Smooth muscle cell (in vitro differentiated cells): ENCODE data around the gene POU6F2. TPM values are rescaled to one million over a fixed set of nuclear protein-coding genes. Genes with fewer than 3 reads are reported as not detected.

Source experiments
- DNase-seq: peaks from one replicate; lab custom pipeline; 2025; ENCODE audit not compliant: unreplicated experiment; lab: John Stamatoyannopoulos, UW
- H2AFZ ChIP-seq: fragments of 200-600 bp; sonication (generic); 2 replicates; pipeline ENCODE4 v1.6.0; 2016; ENCODE audit warnings: antibody characterized with exemption, low read depth, mild to moderate bottlenecking
- H3F3A ChIP-seq: fragments of 200-600 bp; sonication (generic); 2 replicates; pipeline ENCODE4 v1.6.0; 2017; ENCODE audit warnings: antibody characterized with exemption, low read depth
- H3K27ac ChIP-seq: fragments of 200-600 bp; sonication (generic); 2 replicates; pipeline ENCODE4 v1.5.1; 2016; ENCODE audit warnings: low read depth, mild to moderate bottlenecking
- H3K27me3 ChIP-seq: fragments of 200-600 bp; sonication (generic); 2 replicates; pipeline ENCODE4 v1.6.1; 2016; ENCODE audit warnings: low read depth, mild to moderate bottlenecking
- H3K36me3 ChIP-seq: fragments of 200-600 bp; sonication (generic); 2 replicates; pipeline ENCODE4 v1.5.1; 2016; ENCODE audit warnings: low read depth
- H3K4me1 ChIP-seq: fragments of 200-600 bp; sonication (generic); 2 replicates; pipeline ENCODE4 v1.5.1; 2016; ENCODE audit warnings: low read depth
- H3K4me2 ChIP-seq: fragments of 200-600 bp; sonication (generic); 2 replicates; pipeline ENCODE4 v1.6.0; 2016; ENCODE audit warnings: mild to moderate bottlenecking
- H3K4me3 ChIP-seq: fragments of 200-600 bp; sonication (generic); 2 replicates; pipeline ENCODE4 v1.5.1; 2016; ENCODE audit warnings: mild to moderate bottlenecking
- H3K79me2 ChIP-seq: fragments of 200-600 bp; sonication (generic); 2 replicates; pipeline ENCODE4 v1.6.0; 2016; ENCODE audit warnings: low read depth, mild to moderate bottlenecking
- H3K9ac ChIP-seq: fragments of 200-600 bp; sonication (generic); 2 replicates; pipeline ENCODE4 v1.6.0; 2016; ENCODE audit warnings: low read depth
- H3K9me3 ChIP-seq: fragments of 200-600 bp; sonication (generic); replicated peaks from 2 replicates; pipeline ENCODE4 v1.5.1; 2016; ENCODE audit warnings: low read depth
- H4K20me1 ChIP-seq: fragments of 200-600 bp; sonication (generic); 2 replicates; pipeline ENCODE4 v1.6.0; 2016; ENCODE audit warnings: low read depth
- CTCF ChIP-seq: fragments of 200-600 bp; sonication (generic); IDR thresholded peaks from 2 replicates; pipeline ENCODE4 v1.5.1; 2017; ENCODE audit warnings: borderline replicate concordance, mild to moderate bottlenecking, antibody characterized with exemption; ENCODE audit not compliant: insufficient read depth, poor library complexity, severe bottlenecking
- WGBS: methylation state at CpG from one replicate; pipeline ENCODE4 v1.1.7; 2016; ENCODE audit warnings: low lambda C conversion rate; 5-methylcytosine and 5-hydroxymethylcytosine counted together
- polyA plus RNA-seq: library from polyadenylated mRNA; unstranded; fragments of >200 nt; fragmentation: Nextera tagmentation; extraction: Ambion mirVana; gene quantifications from 2 replicates; pipeline ENCODE4 v1.2.1, GENCODE V29; 2016
- total RNA-seq: library from RNA; depleted of rRNA; stranded (reverse); fragments of >200 nt; gene quantifications from 2 replicates; pipeline ENCODE4 v1.2.3, GENCODE V29; 2014

POU6F2 gene
- total RNA-seq (1.2 and 1.6 TPM in 2 replicates), polyA plus RNA-seq (1.2 and 2.5 TPM in 2 replicates)

GRCh38 chr7:38977685-38978084 lies at the start of gene POU6F2:
TSS of gene POU6F2 (plus strand) at chr7:38977909. CDS start at chr7:38977954, 45 bp downstream.
- Histone ChIP-seq H3K4me1 (peaks cover 6% of the 10 kb centered on the region), H4K20me1 (no peaks in the 10 kb centered on the region), H3K9me3 (no peaks in the 10 kb centered on the region), H2AFZ (no peak within 1 kb of the TSS), H3K9ac (no peak within 1 kb of the TSS), H3K27ac (no peak within 1 kb of the TSS), H3K4me3 (no peak within 1 kb of the TSS), H3K4me2 (no peak within 1 kb of the TSS), H3K27me3 (peaks cover 50% of the 10 kb centered on the region), H3K36me3 (no peaks in the 10 kb centered on the region), H3F3A (no peaks in the 10 kb centered on the region), H3K79me2 (no peaks in the 10 kb centered on the region)
- no peak for DNase-seq
- 95% methylated on average over 7 of the region's 7 CpGs for WGBS
- TF ChIP-seq CTCF: no peak

- no peaks in the 10 kb centered on the region for H3K36me3 ChIP-seq
- no peaks in the 10 kb centered on the region for H3F3A ChIP-seq
- DNase-seq: no peak
- no peak overlapping the region for H3K27ac ChIP-seq
- H3K79me2 ChIP-seq: no peaks in the 10 kb centered on the region
- H4K20me1 ChIP-seq: no peaks in the 10 kb centered on the region
- no peak for TF ChIP-seq CTCF
- H3K9ac ChIP-seq: no peak overlapping the region
- no peaks in the 10 kb centered on the region for H3K9me3 ChIP-seq
- WGBS: 95% methylated on average over 3 of the region's 3 CpGs
- H3K27me3 ChIP-seq: no peaks in the 10 kb centered on the region
- H3K4me3 ChIP-seq: no peak overlapping the region
- no peak overlapping the region for H2AFZ ChIP-seq
- H3K4me2 ChIP-seq: no peak overlapping the region
- no peaks in the 10 kb centered on the region for H3K4me1 ChIP-seq
These were observed 49.2 kb upstream of the POU6F2 start for GRCh38 chr7:38928506-38928905.

DNA sequence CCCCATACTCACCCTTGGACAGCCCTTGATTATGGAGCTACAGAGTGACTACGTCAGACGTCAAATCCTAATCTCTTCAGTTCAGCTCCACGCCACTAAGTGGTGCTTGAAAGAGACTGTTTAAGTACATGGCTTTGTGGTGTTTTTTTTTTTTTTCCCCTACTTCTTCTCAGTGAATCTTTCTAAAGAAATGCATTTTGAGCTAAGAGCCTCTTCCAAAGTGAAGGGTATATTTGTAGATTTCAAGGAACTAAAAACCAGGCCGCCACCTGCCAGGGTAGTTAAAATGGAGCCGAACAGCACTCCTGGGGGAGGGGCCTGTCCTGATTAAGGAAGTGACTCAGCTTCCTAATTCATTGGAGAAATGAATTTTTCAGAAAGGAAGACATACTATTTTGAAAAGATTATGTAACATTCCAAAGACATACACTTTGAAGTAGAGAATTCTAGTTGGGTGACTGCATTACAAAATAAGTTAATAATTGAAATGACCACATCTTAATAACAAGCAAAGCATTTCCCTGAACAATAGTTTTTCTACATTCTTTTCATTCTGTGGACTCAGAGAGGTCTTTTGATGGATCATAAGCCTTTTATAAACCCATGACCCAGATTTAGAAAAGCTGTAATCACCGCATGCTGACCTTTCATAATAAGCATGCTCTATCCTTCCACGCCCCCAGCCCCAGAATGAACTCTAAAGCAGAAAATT lies 48.1 kb upstream of the POU6F2 start:
- H4K20me1 ChIP-seq: no peaks in the 10 kb centered on the region

More for the DNA sequence above, 48.1 kb upstream of the POU6F2 start:
- H2AFZ ChIP-seq: no peak overlapping the region
- H3F3A ChIP-seq: no peaks in the 10 kb centered on the region
- no peaks in the 10 kb centered on the region for H3K9me3 ChIP-seq
- TF ChIP-seq CTCF: no peak
- H3K9ac ChIP-seq: no peak overlapping the region
- no peaks in the 10 kb centered on the region for H3K4me1 ChIP-seq
- no peaks in the 10 kb centered on the region for H3K79me2 ChIP-seq
- H3K27ac ChIP-seq: no peak overlapping the region
- WGBS: 65% methylated on average over 7 of the region's 7 CpGs
- no peak overlapping the region for H3K4me3 ChIP-seq
- H3K27me3 ChIP-seq: no peaks in the 10 kb centered on the region
- DNase-seq: no peak
- H3K4me2 ChIP-seq: no peak overlapping the region
- no peaks in the 10 kb centered on the region for H3K36me3 ChIP-seq
